HCT116 (cell line): ENCODE data around the gene SESN1. TPM values are rescaled to one million over a fixed set of nuclear protein-coding genes. Genes with fewer than 3 reads are reported as not detected.
"Not testable (repeated sequence)": the region's sequence is repeated elsewhere in the genome, so short reads cannot be mapped to it uniquely, and the experiment has no call there.

ENCODE experiments used
- ATAC-seq: fragments of 200-7000 bp; cut with Tn5 transposase; 2 replicates; pipeline ENCODE4 v1.9.1; 2020; ENCODE audit warnings: mild to moderate bottlenecking, moderate library complexity
- BruUV-seq: library from RNA; stranded (reverse); fragments of 400-500 nt; replicated peaks from 2 replicates; lab custom pipeline; 2021; lab: Mats Ljungman, UMichigan
- CTCF ChIA-PET: fragments of 300-600 bp; sonication (Branson Sonifier 250); formaldehyde crosslinking; loops from one replicate; lab custom pipeline; 2021; ENCODE audit warnings: antibody characterized with exemption; lab: Charles Lee
- POLR2A ChIA-PET: fragments of 300-600, 350-600 bp; sonication (Branson Sonifier 250); formaldehyde crosslinking; loops from one replicate; lab custom pipeline; 2021; ENCODE audit warnings: antibody characterized with exemption; lab: Charles Lee
- RAD21 ChIA-PET, 2 experiments: fragments of 300-600 bp; sonication (Branson Sonifier 250); formaldehyde crosslinking; loops; one replicate each; lab custom pipeline; 2023; ENCODE audit warnings: low total read pairs in 2 of 2; ENCODE audit not compliant: uncharacterized antibody in 2 of 2, unreplicated experiment in 2 of 2, low non-redundant PET in 1 of 2; lab: Charles Lee
- DNase-seq: peaks from one replicate; pipeline ENCODE4 v3.0.0-alpha.2; 2010; ENCODE audit warnings: low read depth, low spot score
- H2AFZ ChIP-seq: fragments of 200-600 bp; shearing (Covaris generic), sonication (generic); 2 replicates; pipeline ENCODE4 v1.6.1; 2017; ENCODE audit warnings: low read depth, mixed run types, mixed read lengths, antibody characterized with exemption, low read length; ENCODE audit not compliant: poor library complexity, severe bottlenecking
- H3K27ac ChIP-seq: 2 replicates; pipeline ENCODE4 v1.5.1; 2012; ENCODE audit warnings: low read depth, low read length
- H3K27me3 ChIP-seq: fragments of 200-600 bp; sonication (generic); 2 replicates; pipeline ENCODE4 v1.6.1; 2016; ENCODE audit warnings: mixed run types, low read length, mixed read lengths; ENCODE audit not compliant: insufficient read depth
- H3K36me3 ChIP-seq, 2 experiments: fragments of 200-500 bp in 1 of 2; fragments of 200-600 bp in 1 of 2; sonication (Bioruptor generic) in 1 of 2; sonication (generic) in 1 of 2; 2 replicates each; pipeline versions ENCODE4 v1.5.1 to v1.6.1; 2014 to 2016; ENCODE audit warnings: low read length in 2 of 2, inconsistent platforms in 1 of 2, mixed read lengths in 1 of 2, mixed run types in 1 of 2; ENCODE audit not compliant: insufficient read depth in 2 of 2, control insufficient read depth in 1 of 2
- H3K4me1 ChIP-seq, 2 experiments: fragments of 200-600 bp in 1 of 2; sonication (generic) in 1 of 2; 2 replicates each; pipeline versions ENCODE4 v1.5.1 to v1.6.1; 2012 to 2017; ENCODE audit warnings: low read length in 2 of 2, inconsistent platforms in 1 of 2, mild to moderate bottlenecking in 1 of 2, mixed read lengths in 1 of 2, mixed run types in 1 of 2, moderate library complexity in 1 of 2; ENCODE audit not compliant: insufficient read depth in 2 of 2, control insufficient read depth in 1 of 2
- H3K4me2 ChIP-seq: fragments of 200-600 bp; sonication (generic); 2 replicates; pipeline ENCODE4 v1.6.1; 2017; ENCODE audit warnings: mixed run types, low read length, mixed read lengths
- H3K4me3 ChIP-seq, 2 experiments: fragments of 200-600 bp in 1 of 2; sonication (generic) in 1 of 2; replicated peaks in 1 of 2; 2 replicates each; pipeline ENCODE4 v1.5.1; 2011 to 2016; ENCODE audit warnings: low read length in 2 of 2, control low read depth in 1 of 2, low read depth in 1 of 2, mild to moderate bottlenecking in 1 of 2, mixed read lengths in 1 of 2, mixed run types in 1 of 2
- H3K79me2 ChIP-seq: fragments of 200-600 bp; sonication (generic); 2 replicates; pipeline ENCODE4 v1.6.1; 2017; ENCODE audit warnings: mild to moderate bottlenecking, mixed run types, low read length, moderate library complexity, mixed read lengths; ENCODE audit not compliant: insufficient read depth
- H3K9ac ChIP-seq: fragments of 200-600 bp; sonication (generic); 2 replicates; pipeline ENCODE4 v1.6.1; 2016; ENCODE audit warnings: low read length, mixed read lengths
- H3K9me2 ChIP-seq: fragments of 200-600 bp; sonication (generic), shearing (Covaris generic); 2 replicates; pipeline ENCODE4 v1.6.1; 2017; ENCODE audit warnings: mixed run types, mild to moderate bottlenecking, moderate library complexity; ENCODE audit not compliant: insufficient read depth
- H3K9me3 ChIP-seq, 2 experiments: fragments of 200-500 bp in 1 of 2; fragments of 200-600 bp in 1 of 2; sonication (Bioruptor generic) in 1 of 2; sonication (generic) in 1 of 2; 2 replicates each; pipeline ENCODE4 v1.6.1; 2014 to 2017; ENCODE audit warnings: low read length in 2 of 2, mixed read lengths in 2 of 2, inconsistent platforms in 1 of 2, low read depth in 1 of 2, mild to moderate bottlenecking in 1 of 2, mixed run types in 1 of 2, moderate library complexity in 1 of 2; ENCODE audit not compliant: control insufficient read depth in 1 of 2, insufficient read depth in 1 of 2
- H4K20me1 ChIP-seq: fragments of 200-600 bp; sonication (generic), shearing (Covaris generic); 2 replicates; pipeline ENCODE4 v1.6.1; 2017; ENCODE audit warnings: mixed run types, mild to moderate bottlenecking, moderate library complexity; ENCODE audit not compliant: insufficient read depth
- CBX3 ChIP-seq: IDR thresholded peaks from 2 replicates; pipeline ENCODE4 v1.6.1; 2012; ENCODE audit warnings: low read depth
- CEBPB ChIP-seq: IDR thresholded peaks from 2 replicates; pipeline ENCODE4 v1.6.1; 2012; ENCODE audit warnings: low read depth
- ELF1 ChIP-seq: IDR thresholded peaks from 2 replicates; pipeline ENCODE4 v1.6.1; 2012; ENCODE audit warnings: low read depth, borderline replicate concordance
- EZH2phosphoT487 ChIP-seq: fragments of 200-600 bp; IDR thresholded peaks from 2 replicates; pipeline ENCODE4 v1.6.1; 2018; ENCODE audit warnings: antibody characterized with exemption, borderline replicate concordance
- JUND ChIP-seq: IDR thresholded peaks from 2 replicates; pipeline ENCODE4 v1.6.1; 2012
- POLR2A ChIP-seq: IDR thresholded peaks from 2 replicates; pipeline ENCODE4 v1.7.0; 2011; ENCODE audit warnings: borderline replicate concordance; ENCODE audit not compliant: insufficient read depth, insufficient read length; ENCODE audit errors: extremely low read depth
- POLR2AphosphoS5 ChIP-seq: IDR thresholded peaks from 2 replicates; pipeline ENCODE4 v1.6.1; 2011; ENCODE audit warnings: mild to moderate bottlenecking, low read depth, low read length, moderate library complexity
- RAD21 ChIP-seq: IDR thresholded peaks from 2 replicates; pipeline ENCODE4 v1.6.1; 2012; ENCODE audit warnings: low read depth, mild to moderate bottlenecking
- SIN3A ChIP-seq: IDR thresholded peaks from 2 replicates; pipeline ENCODE4 v1.6.1; 2012; ENCODE audit warnings: low read depth
- SP1 ChIP-seq: IDR thresholded peaks from 2 replicates; pipeline ENCODE4 v1.6.1; 2012; ENCODE audit warnings: low read depth
- SRF ChIP-seq: IDR thresholded peaks from 2 replicates; pipeline ENCODE4 v1.6.1; 2012; ENCODE audit warnings: low read depth
- TCF7L2 ChIP-seq: IDR thresholded peaks from 2 replicates; pipeline ENCODE4 v1.7.0; 2011; ENCODE audit warnings: borderline replicate concordance, inconsistent platforms; ENCODE audit not compliant: insufficient read depth, insufficient read length; ENCODE audit errors: extremely low read depth
- YY1 ChIP-seq: IDR thresholded peaks from 2 replicates; pipeline ENCODE4 v1.6.1; 2011; ENCODE audit warnings: low read length, low read depth, moderate library complexity, mild to moderate bottlenecking; ENCODE audit not compliant: insufficient replicate concordance; ENCODE audit errors: extremely low read depth
- ZFX ChIP-seq: fragments of 450-650 bp; IDR thresholded peaks from 2 replicates; pipeline ENCODE4 v1.6.1; 2017
- ZNF274 ChIP-seq: fragments of 200-500 bp; sonication (Bioruptor generic); IDR thresholded peaks from 2 replicates; pipeline ENCODE4 v1.6.1; 2014; ENCODE audit warnings: mild to moderate bottlenecking, low read depth, low read length, inconsistent platforms
- intact Hi-C: fragments of 100-400 bp; cut with micrococcal nuclease; formaldehyde crosslinking; loops from 2 replicates; pipeline ENCODE4 v1.10.0; 2022
- total RNA-seq: library from RNA; stranded (reverse); gene quantifications from one replicate; pipeline ENCODE4 v1.2.1, GENCODE V29; 2021; ENCODE audit not compliant: unreplicated experiment
- TF ChIP-seq, protein P1 (sequence below): IDR thresholded peaks from 2 replicates; pipeline ENCODE4 v1.6.1; 2012
- TF ChIP-seq, protein P2 (sequence below): IDR thresholded peaks from 2 replicates; pipeline ENCODE4 v1.6.1; 2012; ENCODE audit warnings: low read depth
- TF ChIP-seq, protein P3 (sequence below): IDR thresholded peaks from 2 replicates; pipeline ENCODE4 v1.6.1; 2012
- TF ChIP-seq, protein P4 (sequence below), 3 experiments: fragments of 200-600 bp in 1 of 3; sonication (generic) in 1 of 3; IDR thresholded peaks in 2 of 3; conservative IDR thresholded peaks in 1 of 3; 2 replicates each; pipeline ENCODE4 v1.5.1; 2012 to 2017; ENCODE audit warnings: low read depth in 2 of 3, low read length in 2 of 3, antibody characterized with exemption in 1 of 3, borderline replicate concordance in 1 of 3, control low read depth in 1 of 3, mild to moderate bottlenecking in 1 of 3, mixed read lengths in 1 of 3, mixed run types in 1 of 3, moderate library complexity in 1 of 3; ENCODE audit not compliant: insufficient read depth in 1 of 3

Gene SESN1
- total RNA-seq, 1 experiment from 2014 or later = 9.3 TPM

DNA sequence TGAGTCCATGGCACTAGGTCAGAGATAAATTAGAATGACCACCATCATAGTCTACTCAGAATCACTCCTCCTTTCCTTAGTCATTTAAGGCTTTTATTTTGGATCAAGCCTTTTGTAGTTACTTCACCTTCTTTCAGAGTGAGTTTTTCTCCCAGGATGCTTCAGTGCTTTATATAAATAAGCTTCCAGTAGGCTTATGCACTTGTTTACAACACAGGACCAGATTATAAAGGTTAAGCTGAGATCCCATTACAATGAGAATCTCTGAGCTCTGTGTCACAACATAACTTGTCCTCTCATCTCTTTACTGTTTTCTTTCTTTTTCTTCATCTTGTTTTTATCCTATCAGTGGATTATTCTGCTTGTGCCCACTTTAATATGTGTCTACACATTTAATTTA is 48.5 kb upstream of the SESN1 start:
- no peaks in the 10 kb centered on the region for H3K9me3 ChIP-seq
- intact Hi-C loops = no loop called here
- H3K27ac ChIP-seq = no peak overlapping the region
- H3K9me2 ChIP-seq = no peaks in the 10 kb centered on the region
- ATAC-seq (no peak), DNase-seq (no peak)
- H4K20me1 ChIP-seq = no peaks in the 10 kb centered on the region
- no peaks in the 10 kb centered on the region for H3K79me2 ChIP-seq
- ChIA-PET POLR2A (no interaction called here), CTCF (interaction anchor here (0.7 kb wide), 1 partner anchor 10 kb away, joined by 5 read pairs; no protein-coding TSS in a partner anchor), RAD21 (no interaction called here)
- H2AFZ ChIP-seq = no peak overlapping the region
- H3K4me2 ChIP-seq = no peak overlapping the region
- no peaks in the 10 kb centered on the region for H3K36me3 ChIP-seq
- no peaks in the 10 kb centered on the region for H3K4me1 ChIP-seq
- BruUV-seq = no TSS peak
- TF ChIP-seq RAD21 = no peak
- TF ChIP-seq, protein P1, sequence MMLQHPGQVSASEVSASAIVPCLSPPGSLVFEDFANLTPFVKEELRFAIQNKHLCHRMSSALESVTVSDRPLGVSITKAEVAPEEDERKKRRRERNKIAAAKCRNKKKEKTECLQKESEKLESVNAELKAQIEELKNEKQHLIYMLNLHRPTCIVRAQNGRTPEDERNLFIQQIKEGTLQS = no peak
- TF ChIP-seq POLR2AphosphoS5 = no peak
- no peak for TF ChIP-seq EZH2phosphoT487
- no peak for TF ChIP-seq ZNF274
- TF ChIP-seq CBX3 = no peak
- no peak for TF ChIP-seq YY1
- TF ChIP-seq SP1 = no peak
- TF ChIP-seq SIN3A = no peak
- no peak for TF ChIP-seq SRF
- TF ChIP-seq TCF7L2 = no peak
- no peak for TF ChIP-seq ELF1
- TF ChIP-seq ZFX = no peak
- no peak for TF ChIP-seq CEBPB
- no peak for TF ChIP-seq POLR2A
- TF ChIP-seq, protein P2, sequence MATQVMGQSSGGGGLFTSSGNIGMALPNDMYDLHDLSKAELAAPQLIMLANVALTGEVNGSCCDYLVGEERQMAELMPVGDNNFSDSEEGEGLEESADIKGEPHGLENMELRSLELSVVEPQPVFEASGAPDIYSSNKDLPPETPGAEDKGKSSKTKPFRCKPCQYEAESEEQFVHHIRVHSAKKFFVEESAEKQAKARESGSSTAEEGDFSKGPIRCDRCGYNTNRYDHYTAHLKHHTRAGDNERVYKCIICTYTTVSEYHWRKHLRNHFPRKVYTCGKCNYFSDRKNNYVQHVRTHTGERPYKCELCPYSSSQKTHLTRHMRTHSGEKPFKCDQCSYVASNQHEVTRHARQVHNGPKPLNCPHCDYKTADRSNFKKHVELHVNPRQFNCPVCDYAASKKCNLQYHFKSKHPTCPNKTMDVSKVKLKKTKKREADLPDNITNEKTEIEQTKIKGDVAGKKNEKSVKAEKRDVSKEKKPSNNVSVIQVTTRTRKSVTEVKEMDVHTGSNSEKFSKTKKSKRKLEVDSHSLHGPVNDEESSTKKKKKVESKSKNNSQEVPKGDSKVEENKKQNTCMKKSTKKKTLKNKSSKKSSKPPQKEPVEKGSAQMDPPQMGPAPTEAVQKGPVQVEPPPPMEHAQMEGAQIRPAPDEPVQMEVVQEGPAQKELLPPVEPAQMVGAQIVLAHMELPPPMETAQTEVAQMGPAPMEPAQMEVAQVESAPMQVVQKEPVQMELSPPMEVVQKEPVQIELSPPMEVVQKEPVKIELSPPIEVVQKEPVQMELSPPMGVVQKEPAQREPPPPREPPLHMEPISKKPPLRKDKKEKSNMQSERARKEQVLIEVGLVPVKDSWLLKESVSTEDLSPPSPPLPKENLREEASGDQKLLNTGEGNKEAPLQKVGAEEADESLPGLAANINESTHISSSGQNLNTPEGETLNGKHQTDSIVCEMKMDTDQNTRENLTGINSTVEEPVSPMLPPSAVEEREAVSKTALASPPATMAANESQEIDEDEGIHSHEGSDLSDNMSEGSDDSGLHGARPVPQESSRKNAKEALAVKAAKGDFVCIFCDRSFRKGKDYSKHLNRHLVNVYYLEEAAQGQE = no peak
- no peak for TF ChIP-seq JUND
- TF ChIP-seq, protein P3, sequence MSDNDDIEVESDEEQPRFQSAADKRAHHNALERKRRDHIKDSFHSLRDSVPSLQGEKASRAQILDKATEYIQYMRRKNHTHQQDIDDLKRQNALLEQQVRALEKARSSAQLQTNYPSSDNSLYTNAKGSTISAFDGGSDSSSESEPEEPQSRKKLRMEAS = no peak
- TF ChIP-seq, protein P4, sequence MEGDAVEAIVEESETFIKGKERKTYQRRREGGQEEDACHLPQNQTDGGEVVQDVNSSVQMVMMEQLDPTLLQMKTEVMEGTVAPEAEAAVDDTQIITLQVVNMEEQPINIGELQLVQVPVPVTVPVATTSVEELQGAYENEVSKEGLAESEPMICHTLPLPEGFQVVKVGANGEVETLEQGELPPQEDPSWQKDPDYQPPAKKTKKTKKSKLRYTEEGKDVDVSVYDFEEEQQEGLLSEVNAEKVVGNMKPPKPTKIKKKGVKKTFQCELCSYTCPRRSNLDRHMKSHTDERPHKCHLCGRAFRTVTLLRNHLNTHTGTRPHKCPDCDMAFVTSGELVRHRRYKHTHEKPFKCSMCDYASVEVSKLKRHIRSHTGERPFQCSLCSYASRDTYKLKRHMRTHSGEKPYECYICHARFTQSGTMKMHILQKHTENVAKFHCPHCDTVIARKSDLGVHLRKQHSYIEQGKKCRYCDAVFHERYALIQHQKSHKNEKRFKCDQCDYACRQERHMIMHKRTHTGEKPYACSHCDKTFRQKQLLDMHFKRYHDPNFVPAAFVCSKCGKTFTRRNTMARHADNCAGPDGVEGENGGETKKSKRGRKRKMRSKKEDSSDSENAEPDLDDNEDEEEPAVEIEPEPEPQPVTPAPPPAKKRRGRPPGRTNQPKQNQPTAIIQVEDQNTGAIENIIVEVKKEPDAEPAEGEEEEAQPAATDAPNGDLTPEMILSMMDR (IDR thresholded peaks at IDR 0.05 in 2 of 3, conservative IDR thresholded peaks at IDR 0.05 in 1 of 3; ENCODE audit: borderline replicate concordance in 1 of 3, insufficient read depth in 1 of 3, low read depth in 2 of 3, low read length in 2 of 3) = no peak
- H3K4me3 ChIP-seq = no peak overlapping the region
- H3K9ac ChIP-seq = no peak overlapping the region
- H3K27me3 ChIP-seq = no peaks in the 10 kb centered on the region

DNA sequence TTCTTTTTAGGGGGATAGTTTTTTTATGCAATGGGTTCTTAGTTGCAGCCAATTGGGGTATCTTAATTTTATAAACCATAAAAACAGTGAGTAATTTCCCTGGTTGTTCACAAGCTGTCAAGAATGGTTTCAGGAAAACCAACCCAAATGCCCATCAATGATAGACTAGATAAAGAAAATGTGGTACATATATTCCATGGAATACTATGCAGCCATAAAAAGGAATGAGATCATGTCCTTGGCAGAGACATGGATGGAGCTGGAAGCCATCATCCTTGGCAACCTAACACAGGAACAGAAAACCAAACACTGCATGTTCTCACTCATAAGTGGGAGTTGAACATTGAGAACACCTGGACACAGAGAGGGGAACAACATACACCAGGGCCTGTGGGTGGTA is 47.4 kb upstream of the SESN1 start:
- RAD21 ChIA-PET, CTCF ChIA-PET, intact Hi-C loops: not testable (repeated sequence)

More for the DNA sequence above, 47.4 kb upstream of the SESN1 start:
- H3K4me1 ChIP-seq, H3K36me3 ChIP-seq, ATAC-seq, H3K27me3 ChIP-seq, H3K4me2 ChIP-seq, H4K20me1 ChIP-seq, H3K9ac ChIP-seq, H3K79me2 ChIP-seq, H3K4me3 ChIP-seq, BruUV-seq, POLR2A ChIA-PET, H3K9me3 ChIP-seq, DNase-seq, H2AFZ ChIP-seq, H3K9me2 ChIP-seq, H3K27ac ChIP-seq: not testable (repeated sequence)
